22Rv1 (cell line): ENCODE data around the gene MAP3K3.
A peak's percentile ranks its signal among the peaks of the same experiment; 100 is the strongest.

ENCODE experiments used
- H3K27ac ChIP-seq: fragments of 450-650 bp; 2 replicates; pipeline ENCODE4 v1.5.1; 2017
- ZFX ChIP-seq: fragments of 450-650 bp; IDR thresholded peaks from 2 replicates; pipeline ENCODE4 v1.6.1; 2017; ENCODE audit warnings: antibody characterized with exemption, borderline replicate concordance
- TF ChIP-seq, protein P1 (sequence below): fragments of 450-650 bp; IDR thresholded peaks from 2 replicates; pipeline ENCODE4 v1.5.1; 2017; ENCODE audit warnings: mild to moderate bottlenecking

The MAP3K3 gene

GRCh38 chr17:63702721-63703015 is 80.5 kb downstream of the MAP3K3 start:
- TF ChIP-seq ZFX, result no peak
- TF ChIP-seq, protein P1, sequence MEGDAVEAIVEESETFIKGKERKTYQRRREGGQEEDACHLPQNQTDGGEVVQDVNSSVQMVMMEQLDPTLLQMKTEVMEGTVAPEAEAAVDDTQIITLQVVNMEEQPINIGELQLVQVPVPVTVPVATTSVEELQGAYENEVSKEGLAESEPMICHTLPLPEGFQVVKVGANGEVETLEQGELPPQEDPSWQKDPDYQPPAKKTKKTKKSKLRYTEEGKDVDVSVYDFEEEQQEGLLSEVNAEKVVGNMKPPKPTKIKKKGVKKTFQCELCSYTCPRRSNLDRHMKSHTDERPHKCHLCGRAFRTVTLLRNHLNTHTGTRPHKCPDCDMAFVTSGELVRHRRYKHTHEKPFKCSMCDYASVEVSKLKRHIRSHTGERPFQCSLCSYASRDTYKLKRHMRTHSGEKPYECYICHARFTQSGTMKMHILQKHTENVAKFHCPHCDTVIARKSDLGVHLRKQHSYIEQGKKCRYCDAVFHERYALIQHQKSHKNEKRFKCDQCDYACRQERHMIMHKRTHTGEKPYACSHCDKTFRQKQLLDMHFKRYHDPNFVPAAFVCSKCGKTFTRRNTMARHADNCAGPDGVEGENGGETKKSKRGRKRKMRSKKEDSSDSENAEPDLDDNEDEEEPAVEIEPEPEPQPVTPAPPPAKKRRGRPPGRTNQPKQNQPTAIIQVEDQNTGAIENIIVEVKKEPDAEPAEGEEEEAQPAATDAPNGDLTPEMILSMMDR, result no peak
- 0 out of 2 replicates have a peak overlapping the region, but pooled peaks have one; percentile 2 for H3K27ac ChIP-seq

- TF ChIP-seq ZFX, result no peak
- TF ChIP-seq, protein P1, result no peak
- 0 out of 2 replicates have a peak overlapping the region, but pooled peaks have one; percentile 2 for H3K27ac ChIP-seq
These were observed 80.8 kb downstream of the MAP3K3 start for GRCh38 chr17:63703029-63703428.

DNA sequence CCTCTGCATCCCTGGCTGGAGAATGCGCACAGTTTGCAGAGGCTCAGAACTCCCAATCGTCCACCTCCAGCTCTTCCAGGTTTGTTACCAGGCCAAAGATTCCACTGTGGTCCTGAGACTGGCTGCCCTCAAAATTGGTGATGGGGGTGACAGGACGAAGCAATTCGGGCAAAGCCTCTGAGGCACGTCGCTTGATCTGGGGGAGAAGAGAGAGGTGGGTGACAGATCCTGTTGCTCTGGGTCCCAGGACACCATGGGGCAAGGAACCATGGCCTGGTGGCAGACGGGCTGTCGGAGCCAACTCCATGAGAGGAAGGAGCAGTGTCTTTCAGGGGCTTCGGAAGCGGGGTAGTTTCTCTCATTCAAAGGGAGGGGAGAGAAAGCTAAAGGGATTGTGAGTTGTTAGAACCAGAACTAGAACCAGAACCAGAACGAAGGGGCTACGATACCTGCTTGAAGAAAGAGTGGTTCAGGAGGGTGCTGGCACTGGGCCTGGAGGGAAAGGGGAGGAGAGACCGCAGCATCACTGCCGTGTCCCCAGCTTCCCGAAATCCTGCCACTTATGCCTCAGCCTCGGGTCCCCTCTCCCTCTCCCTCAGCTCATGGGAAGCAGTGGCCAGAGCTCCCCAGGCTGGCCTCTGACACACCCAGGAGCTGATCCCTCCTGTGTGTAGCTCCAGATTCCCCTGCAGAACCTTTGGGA is 81.5 kb downstream of the MAP3K3 start:
- no peak overlapping the region for H3K27ac ChIP-seq
- TF ChIP-seq, protein P1, result no peak
- no peak for TF ChIP-seq ZFX

DNA sequence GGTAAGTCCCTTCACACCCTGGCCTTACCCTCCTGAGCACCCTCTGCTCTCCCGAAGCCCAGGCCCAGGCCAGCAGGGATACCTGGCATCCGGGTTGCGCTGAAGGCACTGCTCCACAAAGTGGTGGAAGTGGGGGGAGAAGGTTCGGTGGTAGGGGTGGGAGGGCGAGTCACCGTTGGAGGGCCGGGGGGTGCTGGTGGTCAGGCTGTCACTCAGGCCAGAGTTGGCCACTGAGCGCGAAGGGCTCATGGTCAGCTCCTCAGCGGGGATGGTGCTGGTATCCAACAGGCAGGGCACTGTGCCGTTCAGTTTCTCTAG is 82.0 kb downstream of the MAP3K3 start:
- no peak for TF ChIP-seq ZFX
- H3K27ac ChIP-seq, result no peak overlapping the region

- no peak for TF ChIP-seq ZFX
- TF ChIP-seq, protein P1, result no peak
- no peak overlapping the region for H3K27ac ChIP-seq
These were observed 82.6 kb downstream of the MAP3K3 start for GRCh38 chr17:63704836-63705235.

DNA sequence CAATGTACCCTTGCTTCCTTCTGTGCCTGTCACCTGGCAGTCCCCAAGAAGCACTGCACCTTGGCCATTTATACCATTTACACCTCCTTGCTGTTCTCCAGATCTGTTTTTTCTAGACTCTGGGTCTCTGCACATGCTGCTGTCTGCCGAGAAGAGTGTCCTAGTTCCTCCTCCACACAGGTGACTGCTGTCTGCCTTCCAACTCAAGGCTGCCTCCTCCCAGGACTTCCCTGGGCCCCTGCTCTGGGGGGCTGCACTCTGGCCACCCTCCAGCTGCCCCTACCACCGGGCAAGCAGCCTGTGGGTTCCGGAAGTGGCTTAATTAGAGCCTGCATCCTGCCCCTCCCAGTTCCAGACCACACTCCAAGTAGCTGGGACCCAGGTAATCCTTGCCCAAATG is 83.4 kb downstream of the MAP3K3 start:
- H3K27ac ChIP-seq, result no peak overlapping the region
- no peak for TF ChIP-seq ZFX
- TF ChIP-seq, protein P1, result no peak

DNA sequence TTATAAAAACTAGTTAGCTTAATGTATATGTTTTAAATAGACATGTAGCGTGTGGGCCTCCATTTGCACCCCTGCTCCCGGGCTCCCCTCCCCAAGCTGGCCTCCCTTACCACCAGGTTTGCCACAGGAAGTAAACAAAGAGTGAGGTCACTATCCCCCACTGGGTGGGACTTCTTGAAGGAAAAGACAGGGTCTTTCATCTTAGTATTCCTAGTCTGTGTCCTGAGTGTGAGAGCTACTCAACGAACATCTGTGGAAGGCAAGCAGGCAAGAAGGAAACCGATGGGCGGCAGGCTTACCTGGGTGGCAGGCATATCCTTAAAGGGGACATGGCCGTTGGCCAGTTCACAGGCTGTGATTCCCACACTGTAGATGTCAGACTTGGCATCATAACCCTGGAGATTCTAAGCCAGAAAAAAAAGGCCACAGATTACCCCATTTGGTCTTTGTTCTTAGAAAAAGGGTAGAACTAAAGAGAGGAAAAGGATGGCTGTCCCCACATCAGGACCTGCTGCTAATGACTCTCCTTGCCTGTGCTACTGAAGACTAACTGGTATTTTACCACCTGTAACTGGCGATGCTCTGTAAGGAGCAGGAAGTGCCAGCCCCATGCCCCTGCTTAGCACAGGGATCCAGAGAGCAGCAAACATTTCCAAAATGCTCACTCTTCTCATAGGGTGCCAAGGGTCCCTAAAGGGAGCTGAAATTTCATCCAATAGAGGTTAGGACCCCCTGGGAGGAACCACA is 84.3 kb downstream of the MAP3K3 start:
- H3K27ac ChIP-seq, result no peak overlapping the region
- TF ChIP-seq, protein P1, result no peak
- TF ChIP-seq ZFX, result no peak

DNA sequence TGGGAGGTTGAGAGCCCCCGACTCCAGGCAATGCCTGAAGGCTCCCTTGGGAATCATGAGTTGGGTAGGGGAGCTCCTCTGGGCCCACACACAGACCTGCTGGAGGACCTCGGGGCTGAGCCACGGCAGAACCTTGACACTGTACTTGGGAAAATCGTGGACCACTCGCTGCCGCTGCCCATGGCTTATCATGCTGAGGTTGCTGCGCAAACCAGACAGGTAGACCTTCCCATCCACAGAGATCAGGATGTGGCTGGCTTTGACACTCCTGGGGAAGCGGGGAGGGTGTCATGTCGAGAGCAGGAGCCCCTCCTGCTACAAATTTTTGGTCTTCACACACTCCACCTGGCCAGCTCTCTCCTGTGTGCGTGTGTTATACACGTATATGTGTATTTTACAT is 84.9 kb downstream of the MAP3K3 start:
- TF ChIP-seq ZFX, result no peak
- TF ChIP-seq, protein P1, result no peak
- no peak overlapping the region for H3K27ac ChIP-seq
